Keratinocyte (primary cell): Measurements from ENCODE around the gene DYNLT1. TPM values are rescaled to one million over a fixed set of nuclear protein-coding genes. Genes with fewer than 3 reads are reported as not detected.

Experiments
- DNase-seq: peaks from one replicate; pipeline ENCODE4 v3.0.0-alpha.2; 2011; ENCODE audit warnings: low read depth, missing footprints, low spot score
- FAIRE-seq: peaks from 2 replicates; lab custom pipeline; 2011; peaks lifted over from hg19 to GRCh38; lab: Jason Lieb, UNC
- H2AFZ ChIP-seq: 2 replicates; pipeline ENCODE4 v1.6.0; 2012; ENCODE audit warnings: low read length, control low read depth, inconsistent platforms; ENCODE audit not compliant: control insufficient read depth
- H3K27ac ChIP-seq: 2 replicates; pipeline ENCODE4 v1.5.1; 2011; ENCODE audit warnings: low read length; ENCODE audit not compliant: control insufficient read depth, insufficient read depth
- H3K27me3 ChIP-seq: 3 replicates; pipeline ENCODE4 v1.6.0; 2011; ENCODE audit warnings: low read length; ENCODE audit not compliant: control insufficient read depth, insufficient read depth; ENCODE audit errors: extremely low read depth
- H3K36me3 ChIP-seq, 2 experiments: 2 replicates in 1 of 2; 3 replicates in 1 of 2; pipeline ENCODE4 v1.5.1; 2011; ENCODE audit warnings: low read length in 2 of 2, mild to moderate bottlenecking in 1 of 2; ENCODE audit not compliant: control insufficient read depth in 2 of 2, insufficient read depth in 2 of 2; ENCODE audit errors: extremely low read depth in 1 of 2
- H3K4me1 ChIP-seq: 3 replicates; pipeline ENCODE4 v1.5.1; 2011; ENCODE audit warnings: low read length; ENCODE audit not compliant: control insufficient read depth, insufficient read depth; ENCODE audit errors: extremely low read depth
- H3K4me2 ChIP-seq: 3 replicates; pipeline ENCODE4 v1.6.0; 2011; ENCODE audit warnings: low read depth, low read length; ENCODE audit not compliant: control insufficient read depth, insufficient read depth; ENCODE audit errors: extremely low read depth
- H3K4me3 ChIP-seq, 3 experiments: fragments of 200-600 bp in 1 of 3; sonication (generic) in 1 of 3; 2 replicates in 2 of 3; 3 replicates in 1 of 3; pipeline ENCODE4 v1.5.1; 2011 to 2016; ENCODE audit warnings: low read length in 3 of 3, mild to moderate bottlenecking in 3 of 3, control low read depth in 2 of 3, inconsistent platforms in 1 of 3, low read depth in 1 of 3, mixed read lengths in 1 of 3, mixed run types in 1 of 3, moderate library complexity in 1 of 3; ENCODE audit not compliant: control insufficient read depth in 2 of 3, insufficient read depth in 2 of 3; ENCODE audit errors: extremely low read depth in 1 of 3
- H3K79me2 ChIP-seq: 2 replicates; pipeline ENCODE4 v1.6.0; 2012; ENCODE audit warnings: low read length; ENCODE audit not compliant: control insufficient read depth, insufficient read depth
- H3K9ac ChIP-seq: 3 replicates; pipeline ENCODE4 v1.6.0; 2011; ENCODE audit warnings: low read length; ENCODE audit not compliant: control insufficient read depth, insufficient read depth; ENCODE audit errors: extremely low read depth
- H3K9me1 ChIP-seq: 3 replicates; pipeline ENCODE4 v1.6.0; 2011; ENCODE audit warnings: low read length; ENCODE audit not compliant: control insufficient read depth, insufficient read depth; ENCODE audit errors: extremely low read depth
- H3K9me3 ChIP-seq: 2 replicates; pipeline ENCODE4 v1.5.1; 2012; ENCODE audit warnings: low read depth, low read length; ENCODE audit not compliant: control insufficient read depth
- H4K20me1 ChIP-seq: 3 replicates; pipeline ENCODE4 v1.6.0; 2011; ENCODE audit warnings: low read length; ENCODE audit not compliant: control insufficient read depth, insufficient read depth; ENCODE audit errors: extremely low read depth
- EZH2 ChIP-seq: IDR thresholded peaks from one replicate; pipeline ENCODE4 v1.6.1; 2012; ENCODE audit warnings: inconsistent platforms, mild to moderate bottlenecking, low read length, moderate library complexity
- dilution Hi-C: fragments of 300-500 bp; cut with MboI; formaldehyde crosslinking; loops from one replicate; pipeline ENCODE4 v1.7.0; 2020; ENCODE audit warnings: low sequenced_read_pairs; ENCODE audit not compliant: extremely low pct_ligation_motif_present
- polyA plus RNA-seq, 5 experiments: library from polyadenylated mRNA; depleted of rRNA in 3 of 5; stranded (reverse) in 3 of 5; stranded (forward) in 1 of 5; unstranded in 1 of 5; fragments of >200 nt; gene quantifications; 1 replicate in 1 of 5; 2 replicates in 3 of 5; 3 replicates in 1 of 5; pipeline versions ENCODE4 v1.2.1 to v1.2.3, GENCODE V29; 2011 to 2012; ENCODE audit warnings: missing spikeins in 2 of 5, low read depth in 1 of 5, low replicate concordance in 1 of 5
- small RNA-seq, 3 experiments: library from RNA; depleted of rRNA; stranded (forward); fragments of <200 nt; gene quantifications; one replicate each; pipeline ENCODE3, GENCODE V24; 2012; ENCODE audit warnings: low read depth in 3 of 3, low replicate concordance in 1 of 3; ENCODE audit not compliant: insufficient read length in 3 of 3
- TF ChIP-seq, protein P1 (sequence below), 3 experiments: IDR thresholded peaks in 1 of 3; conservative IDR thresholded peaks in 1 of 3; optimal IDR thresholded peaks in 1 of 3; 2 replicates in 2 of 3; 3 replicates in 1 of 3; pipeline versions ENCODE3 to v1.5.1; 2011; ENCODE audit warnings: low read length in 3 of 3, mild to moderate bottlenecking in 3 of 3, moderate library complexity in 2 of 3, control low read depth in 1 of 3, inconsistent platforms in 1 of 3; ENCODE audit not compliant: insufficient read depth in 2 of 3; ENCODE audit errors: extremely low read depth in 1 of 3

Gene DYNLT1
- polyA plus RNA-seq, 1 donor (not counting 4 experiments of a cell fraction or from before 2014, with no cell fraction given), result 354 TPM

DNA sequence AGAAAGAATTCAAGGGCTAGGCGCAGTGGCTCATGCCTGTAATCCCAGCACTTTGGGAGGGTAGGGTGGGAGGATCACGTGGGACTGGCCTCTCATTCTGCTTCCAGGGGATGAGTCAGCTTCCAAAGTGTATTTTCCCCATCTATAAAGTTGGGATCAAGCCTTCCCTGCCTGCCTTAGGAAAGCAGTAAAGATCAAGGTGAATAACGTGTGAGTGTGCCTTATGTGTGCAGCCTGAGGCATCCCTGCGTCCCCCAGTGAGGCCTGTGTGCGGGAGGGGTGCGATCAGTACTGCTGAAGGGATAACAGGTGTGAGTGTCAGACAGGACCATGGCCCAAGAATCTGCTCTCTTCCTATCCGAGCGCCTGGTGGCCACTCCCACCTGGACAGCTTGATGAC is 57.9 kb downstream of the DYNLT1 start:
- Histone ChIP-seq H3K4me1 (no peaks in the 10 kb centered on the region), H3K79me2 (no peaks in the 10 kb centered on the region), H3K4me3 (no peak overlapping the region), H3K27ac (no peak overlapping the region), H4K20me1 (no peaks in the 10 kb centered on the region), H3K27me3 (no peaks in the 10 kb centered on the region), H3K9me1 (no peaks in the 10 kb centered on the region), H3K4me2 (no peak overlapping the region), H3K9ac (no peak overlapping the region), H3K36me3 (peaks cover 46 to 62% of the 10 kb centered on the region in 2 experiments), H2AFZ (no peak overlapping the region), H3K9me3 (no peaks in the 10 kb centered on the region)
- dilution Hi-C loops, result no loop called here
- FAIRE-seq (no peak), DNase-seq (no peak)
- TF ChIP-seq, protein P1, sequence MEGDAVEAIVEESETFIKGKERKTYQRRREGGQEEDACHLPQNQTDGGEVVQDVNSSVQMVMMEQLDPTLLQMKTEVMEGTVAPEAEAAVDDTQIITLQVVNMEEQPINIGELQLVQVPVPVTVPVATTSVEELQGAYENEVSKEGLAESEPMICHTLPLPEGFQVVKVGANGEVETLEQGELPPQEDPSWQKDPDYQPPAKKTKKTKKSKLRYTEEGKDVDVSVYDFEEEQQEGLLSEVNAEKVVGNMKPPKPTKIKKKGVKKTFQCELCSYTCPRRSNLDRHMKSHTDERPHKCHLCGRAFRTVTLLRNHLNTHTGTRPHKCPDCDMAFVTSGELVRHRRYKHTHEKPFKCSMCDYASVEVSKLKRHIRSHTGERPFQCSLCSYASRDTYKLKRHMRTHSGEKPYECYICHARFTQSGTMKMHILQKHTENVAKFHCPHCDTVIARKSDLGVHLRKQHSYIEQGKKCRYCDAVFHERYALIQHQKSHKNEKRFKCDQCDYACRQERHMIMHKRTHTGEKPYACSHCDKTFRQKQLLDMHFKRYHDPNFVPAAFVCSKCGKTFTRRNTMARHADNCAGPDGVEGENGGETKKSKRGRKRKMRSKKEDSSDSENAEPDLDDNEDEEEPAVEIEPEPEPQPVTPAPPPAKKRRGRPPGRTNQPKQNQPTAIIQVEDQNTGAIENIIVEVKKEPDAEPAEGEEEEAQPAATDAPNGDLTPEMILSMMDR (optimal IDR thresholded peaks at IDR 0.05 in 1 of 3, IDR thresholded peaks at IDR 0.05 in 1 of 3, conservative IDR thresholded peaks at IDR 0.05 in 1 of 3; ENCODE audit: extremely low read depth in 1 of 3, insufficient read depth in 2 of 3, low read length in 3 of 3), result no peak
- TF ChIP-seq EZH2, result no peak

Small RNA genes within 50 kb of the gene (small RNA-seq; reads per million reads assigned to genes)
- 0 reads per million in 3 experiments for gene MIR7161

Other genes with a start within 250 kb of the DYNLT1 start
- gene TMEM181, start 84.7 kb downstream of the DYNLT1 start, polyA plus RNA-seq, result 25.0 to 31.9 TPM (median 25.0 TPM) in 3 replicates
- gene SYTL3, start 5.3 kb upstream of the DYNLT1 start, polyA plus RNA-seq, result 0.93 to 1.9 TPM (median 1.4 TPM) in 3 replicates
- gene EZR, start 174.6 kb upstream of the DYNLT1 start, polyA plus RNA-seq, result 261 to 315 TPM (median 277 TPM) in 3 replicates